ENCODE data around the gene MAPK12.

The MAPK12 gene

GRCh38 chr22:50232481-50233151 lies 28.9 kb downstream of the MAPK12 start:
- Histone ChIP-seq H2BK5ac (ENCODE audit: low read length) (no peak overlapping the region), H3K79me1 (ENCODE audit: low read depth, low read length) (peaks cover 33% of the 10 kb centered on the region), H3K18ac (ENCODE audit: low read length) (no peak overlapping the region), H3K4ac (ENCODE audit: low read length) (no peak overlapping the region), H3K36me3 (replicated peaks in 1 of 2; ENCODE audit: control insufficient read depth in 2 of 2, insufficient read depth in 2 of 2, low read length in 2 of 2) (peaks cover 12 to 26% of the 10 kb centered on the region in 2 donors), H4K91ac (ENCODE audit: low read depth, low read length, poor library complexity) (no peak overlapping the region), H3K4me2 (ENCODE audit: insufficient read depth, low read length, poor library complexity, severe bottlenecking) (no peak overlapping the region), H2BK120ac (ENCODE audit: low read depth, low read length) (no peak overlapping the region), H3K14ac (ENCODE audit: low read length) (no peak overlapping the region), H3K4me1 (ENCODE audit: control insufficient read depth in 2 of 2, insufficient read depth in 1 of 2, low read depth in 1 of 2, low read length in 2 of 2) (peaks cover 0 to 2% of the 10 kb centered on the region in 2 donors), H3K9me3 (replicated peaks in 1 of 2; ENCODE audit: control insufficient read depth in 2 of 2, insufficient read depth in 1 of 2, low read depth in 1 of 2, low read length in 2 of 2) (peaks cover 0 to 5% of the 10 kb centered on the region in 2 donors), H2AK5ac (ENCODE audit: low read depth, low read length) (no peak overlapping the region), H3K4me3 (ENCODE audit: low read length in 2 of 2) (no peak overlapping the region), H4K8ac (ENCODE audit: low read depth, low read length) (no peak overlapping the region), H2BK12ac (ENCODE audit: low read length) (no peak overlapping the region), H2AFZ (ENCODE audit: low read length) (no peak overlapping the region), H3K9ac (ENCODE audit: low read depth, low read length, poor library complexity) (no peak overlapping the region), H3K27ac (replicated peaks; ENCODE audit: low read length) (no peak overlapping the region), H3K23ac (ENCODE audit: low read depth, low read length, poor library complexity) (no peak overlapping the region), H2BK15ac (ENCODE audit: low read length) (no peak overlapping the region), H3K27me3 (ENCODE audit: control insufficient read depth in 3 of 3, insufficient read depth in 3 of 3, low read depth in 1 of 3, low read length in 3 of 3) (peaks cover 0 to 3% (median 0%) of the 10 kb centered on the region in 3 experiments)
- DNase-seq (ENCODE audit: low spot score), result no peak
- no CpG with 5 or more reads among the region's 20 CpGs for WGBS, 2 donors (ENCODE audit: extremely low coverage in 2 of 2, insufficient read length in 2 of 2, insufficient replicate concordance in 1 of 2)

DNA sequence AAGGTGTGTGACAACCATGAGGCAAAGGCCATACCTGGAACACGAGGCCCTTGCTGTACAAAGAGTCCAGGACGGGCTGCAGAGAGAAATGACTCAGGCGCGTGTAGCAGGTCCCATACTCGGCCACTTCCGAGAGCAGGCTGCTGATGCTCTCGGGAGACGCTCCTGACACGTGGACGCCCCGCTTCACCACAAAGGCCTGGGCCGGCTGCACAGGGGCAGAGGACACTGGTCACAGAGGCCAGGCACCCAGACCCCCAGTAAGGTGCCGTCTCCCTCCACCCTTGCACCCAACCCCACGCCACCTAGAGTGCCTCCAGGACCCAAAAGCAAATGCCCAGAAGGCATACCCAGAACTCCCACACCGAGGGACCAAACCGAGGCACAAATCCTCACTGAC lies 32.1 kb downstream of the MAPK12 start:
- H2AFZ ChIP-seq (ENCODE audit: low read length), result no peak overlapping the region
- H3K18ac ChIP-seq (ENCODE audit: low read length), result no peak overlapping the region
- H3K4me2 ChIP-seq (ENCODE audit: insufficient read depth, low read length, poor library complexity, severe bottlenecking), result no peak overlapping the region
- WGBS, 2 donors (ENCODE audit: extremely low coverage in 2 of 2, insufficient read length in 2 of 2, insufficient replicate concordance in 1 of 2), result no CpG with 5 or more reads among the region's 16 CpGs
- H4K91ac ChIP-seq (ENCODE audit: low read depth, low read length, poor library complexity), result no peak overlapping the region
- H2BK12ac ChIP-seq (ENCODE audit: low read length), result no peak overlapping the region
- no peaks in the 10 kb centered on the region for H3K4me1 ChIP-seq (ENCODE audit: control insufficient read depth in 2 of 2, insufficient read depth in 1 of 2, low read depth in 1 of 2, low read length in 2 of 2)
- H2BK120ac ChIP-seq (ENCODE audit: low read depth, low read length), result no peak overlapping the region
- H3K36me3 ChIP-seq (replicated peaks in 1 of 2; ENCODE audit: control insufficient read depth in 2 of 2, insufficient read depth in 2 of 2, low read length in 2 of 2), result peaks cover 11 to 42% of the 10 kb centered on the region in 2 donors
- peaks cover 24% of the 10 kb centered on the region for H3K79me1 ChIP-seq (ENCODE audit: low read depth, low read length)
- DNase-seq (ENCODE audit: low spot score), result no peak
- no peak overlapping the region for H3K9ac ChIP-seq (ENCODE audit: low read depth, low read length, poor library complexity)
- H4K8ac ChIP-seq (ENCODE audit: low read depth, low read length), result no peak overlapping the region
- H3K27me3 ChIP-seq (ENCODE audit: control insufficient read depth in 3 of 3, insufficient read depth in 3 of 3, low read depth in 1 of 3, low read length in 3 of 3), result no peaks in the 10 kb centered on the region
- H3K23ac ChIP-seq (ENCODE audit: low read depth, low read length, poor library complexity), result no peak overlapping the region
- no peak overlapping the region for H3K4me3 ChIP-seq (ENCODE audit: low read length in 2 of 2)
- H3K27ac ChIP-seq (replicated peaks; ENCODE audit: low read length), result no peak overlapping the region
- no peak overlapping the region for H3K14ac ChIP-seq (ENCODE audit: low read length)
- no peak overlapping the region for H2BK15ac ChIP-seq (ENCODE audit: low read length)
- H2BK5ac ChIP-seq (ENCODE audit: low read length), result peak overlapping the region; percentile 53
- H2AK5ac ChIP-seq (ENCODE audit: low read depth, low read length), result no peak overlapping the region
- H3K9me3 ChIP-seq (replicated peaks in 1 of 2; ENCODE audit: control insufficient read depth in 2 of 2, insufficient read depth in 1 of 2, low read depth in 1 of 2, low read length in 2 of 2), result no peaks in the 10 kb centered on the region
- no peak overlapping the region for H3K4ac ChIP-seq (ENCODE audit: low read length)

- Histone ChIP-seq H3K27me3 (ENCODE audit: control insufficient read depth in 3 of 3, insufficient read depth in 3 of 3, low read depth in 1 of 3, low read length in 3 of 3) (no peaks in the 10 kb centered on the region), H2BK15ac (ENCODE audit: low read length) (no peak overlapping the region), H3K36me3 (replicated peaks in 1 of 2; ENCODE audit: control insufficient read depth in 2 of 2, insufficient read depth in 2 of 2, low read length in 2 of 2) (peaks cover 18 to 48% of the 10 kb centered on the region in 2 donors), H4K91ac (ENCODE audit: low read depth, low read length, poor library complexity) (no peak overlapping the region), H4K8ac (ENCODE audit: low read depth, low read length) (no peak overlapping the region), H3K4me1 (ENCODE audit: control insufficient read depth in 2 of 2, insufficient read depth in 1 of 2, low read depth in 1 of 2, low read length in 2 of 2) (no peaks in the 10 kb centered on the region), H3K14ac (ENCODE audit: low read length) (peak overlapping the region; percentile 38), H2BK120ac (ENCODE audit: low read depth, low read length) (no peak overlapping the region), H3K23ac (ENCODE audit: low read depth, low read length, poor library complexity) (peak overlapping the region; percentile 55), H3K9ac (ENCODE audit: low read depth, low read length, poor library complexity) (no peak overlapping the region), H2BK5ac (ENCODE audit: low read length) (no peak overlapping the region), H2AFZ (ENCODE audit: low read length) (no peak overlapping the region), H3K9me3 (replicated peaks in 1 of 2; ENCODE audit: control insufficient read depth in 2 of 2, insufficient read depth in 1 of 2, low read depth in 1 of 2, low read length in 2 of 2) (no peaks in the 10 kb centered on the region), H3K27ac (replicated peaks; ENCODE audit: low read length) (no peak overlapping the region), H3K4me2 (ENCODE audit: insufficient read depth, low read length, poor library complexity, severe bottlenecking) (no peak overlapping the region), H3K18ac (ENCODE audit: low read length) (no peak overlapping the region), H2BK12ac (ENCODE audit: low read length) (no peak overlapping the region), H2AK5ac (ENCODE audit: low read depth, low read length) (no peak overlapping the region), H3K4me3 (ENCODE audit: low read length in 2 of 2) (no peak overlapping the region), H3K4ac (ENCODE audit: low read length) (no peak overlapping the region), H3K79me1 (ENCODE audit: low read depth, low read length) (peaks cover 21% of the 10 kb centered on the region)
- DNase-seq (ENCODE audit: low spot score), result no peak
- no CpG with 5 or more reads among the region's 9 CpGs for WGBS, 2 donors (ENCODE audit: extremely low coverage in 2 of 2, insufficient read length in 2 of 2, insufficient replicate concordance in 1 of 2)
Observed at GRCh38 chr22:50228366-50228765, 33.1 kb downstream of the MAPK12 start.

DNA sequence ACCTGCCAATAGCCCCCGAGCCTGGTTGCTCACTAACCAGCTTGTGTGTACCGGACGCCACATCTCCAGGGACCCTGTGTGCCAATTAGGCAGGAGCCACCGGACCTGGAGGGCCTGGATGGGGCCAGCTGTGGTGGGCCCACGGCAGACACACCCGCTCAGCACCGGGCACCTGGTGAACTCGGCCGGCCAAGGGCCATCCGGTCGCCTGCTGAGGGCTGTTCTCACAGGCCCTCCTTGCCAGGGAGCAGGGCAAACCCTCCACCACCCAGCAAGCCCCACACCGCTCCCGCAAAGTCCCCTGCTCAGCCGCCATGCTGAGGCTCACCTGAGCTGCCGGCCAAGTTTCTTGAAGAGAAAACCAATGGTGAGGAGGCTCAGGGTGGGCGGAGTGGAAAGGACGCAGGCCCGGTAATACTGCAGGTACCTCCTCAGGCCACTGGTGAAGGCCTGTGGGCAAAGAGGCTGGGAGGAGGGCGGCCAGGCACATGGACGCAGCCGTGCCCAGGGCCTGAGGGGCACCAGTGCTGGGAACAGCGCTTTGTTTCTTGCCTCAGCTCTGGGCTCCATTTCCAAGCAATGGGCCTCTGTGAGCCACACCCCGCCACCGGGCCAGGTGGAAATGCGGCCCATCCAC lies 33.8 kb downstream of the MAPK12 start:
- H3K36me3 ChIP-seq (replicated peaks in 1 of 2; ENCODE audit: control insufficient read depth in 2 of 2, insufficient read depth in 2 of 2, low read length in 2 of 2), result peaks cover 21 to 48% of the 10 kb centered on the region in 2 donors
- H3K79me1 ChIP-seq (ENCODE audit: low read depth, low read length), result peaks cover 21% of the 10 kb centered on the region
- no CpG with 5 or more reads among the region's 25 CpGs for WGBS, 2 donors (ENCODE audit: extremely low coverage in 2 of 2, insufficient read length in 2 of 2, insufficient replicate concordance in 1 of 2)
- no peak overlapping the region for H2AK5ac ChIP-seq (ENCODE audit: low read depth, low read length)
- H3K14ac ChIP-seq (ENCODE audit: low read length), result no peak overlapping the region
- no peak overlapping the region for H4K91ac ChIP-seq (ENCODE audit: low read depth, low read length, poor library complexity)
- no peak overlapping the region for H3K4me3 ChIP-seq (ENCODE audit: low read length in 2 of 2)
- H2BK15ac ChIP-seq (ENCODE audit: low read length), result no peak overlapping the region
- H3K4me2 ChIP-seq (ENCODE audit: insufficient read depth, low read length, poor library complexity, severe bottlenecking), result no peak overlapping the region
- no peak overlapping the region for H3K23ac ChIP-seq (ENCODE audit: low read depth, low read length, poor library complexity)
- H3K4ac ChIP-seq (ENCODE audit: low read length), result no peak overlapping the region
- no peak for DNase-seq (ENCODE audit: low spot score)
- H2BK12ac ChIP-seq (ENCODE audit: low read length), result no peak overlapping the region
- no peak overlapping the region for H2AFZ ChIP-seq (ENCODE audit: low read length)
- no peak overlapping the region for H3K9ac ChIP-seq (ENCODE audit: low read depth, low read length, poor library complexity)
- H2BK5ac ChIP-seq (ENCODE audit: low read length), result no peak overlapping the region
- H3K27ac ChIP-seq (replicated peaks; ENCODE audit: low read length), result no peak overlapping the region
- no peaks in the 10 kb centered on the region for H3K27me3 ChIP-seq (ENCODE audit: control insufficient read depth in 3 of 3, insufficient read depth in 3 of 3, low read depth in 1 of 3, low read length in 3 of 3)
- no peak overlapping the region for H4K8ac ChIP-seq (ENCODE audit: low read depth, low read length)
- H3K4me1 ChIP-seq (ENCODE audit: control insufficient read depth in 2 of 2, insufficient read depth in 1 of 2, low read depth in 1 of 2, low read length in 2 of 2), result no peaks in the 10 kb centered on the region
- H3K9me3 ChIP-seq (replicated peaks in 1 of 2; ENCODE audit: control insufficient read depth in 2 of 2, insufficient read depth in 1 of 2, low read depth in 1 of 2, low read length in 2 of 2), result no peaks in the 10 kb centered on the region
- H2BK120ac ChIP-seq (ENCODE audit: low read depth, low read length), result no peak overlapping the region
- no peak overlapping the region for H3K18ac ChIP-seq (ENCODE audit: low read length)

Data from neuronal stem cell (in vitro differentiated cells).